DOHH2 (cell line): ENCODE measurements around the gene ANXA4.

Source experiments
- H3F3A ChIP-seq: fragments of 200-600 bp; sonication (generic), shearing (Covaris generic); 2 replicates; pipeline ENCODE4 v1.6.0; 2016; ENCODE audit warnings: antibody characterized with exemption, mild to moderate bottlenecking; ENCODE audit not compliant: control insufficient read depth, insufficient read depth
- H3K27ac ChIP-seq: fragments of 200-600 bp; sonication (generic); 2 replicates; pipeline ENCODE4 v1.5.1; 2014; ENCODE audit warnings: low read depth, mild to moderate bottlenecking, low read length, moderate library complexity
- H3K27me3 ChIP-seq: fragments of 200-600 bp; sonication (generic); 2 replicates; pipeline ENCODE4 v1.6.1; 2014; ENCODE audit warnings: mild to moderate bottlenecking, low read length, mixed read lengths; ENCODE audit not compliant: control insufficient read depth
- H3K36me3 ChIP-seq: fragments of 200-600 bp; sonication (generic); 2 replicates; pipeline ENCODE4 v1.6.1; 2014; ENCODE audit warnings: mild to moderate bottlenecking, low read length, moderate library complexity, mixed read lengths; ENCODE audit not compliant: control insufficient read depth
- H3K4me1 ChIP-seq: fragments of 200-600 bp; sonication (generic); 2 replicates; pipeline ENCODE4 v1.6.1; 2014; ENCODE audit warnings: mild to moderate bottlenecking, low read length, mixed read lengths; ENCODE audit not compliant: control insufficient read depth
- H3K4me2 ChIP-seq: fragments of 200-600 bp; sonication (generic); 2 replicates; pipeline ENCODE4 v1.6.0; 2014; ENCODE audit warnings: mild to moderate bottlenecking, low read length, moderate library complexity
- H3K4me3 ChIP-seq: fragments of 200-600 bp; sonication (generic); 2 replicates; pipeline ENCODE4 v1.5.1; 2014; ENCODE audit warnings: mild to moderate bottlenecking, low read length, mixed read lengths
- H3K79me2 ChIP-seq: fragments of 200-600 bp; sonication (generic); 2 replicates; pipeline ENCODE4 v1.6.1; 2014; ENCODE audit warnings: mild to moderate bottlenecking, low read length, mixed read lengths; ENCODE audit not compliant: control insufficient read depth
- H3K9me2 ChIP-seq: fragments of 200-600 bp; sonication (generic); replicated peaks from 2 replicates; pipeline ENCODE4 v1.6.1; 2014; ENCODE audit warnings: mild to moderate bottlenecking, low read length, mixed read lengths; ENCODE audit not compliant: control insufficient read depth
- H3K9me3 ChIP-seq: fragments of 200-600 bp; sonication (generic); 2 replicates; pipeline ENCODE4 v1.6.1; 2014; ENCODE audit warnings: antibody characterized with exemption, low read length, mixed read lengths; ENCODE audit not compliant: control insufficient read depth, insufficient read depth
- H4K20me1 ChIP-seq: fragments of 200-600 bp; sonication (generic); 2 replicates; pipeline ENCODE4 v1.6.0; 2014; ENCODE audit warnings: low read depth, mild to moderate bottlenecking, antibody characterized with exemption, low read length, moderate library complexity; ENCODE audit not compliant: control insufficient read depth, insufficient read depth
- EZH2phosphoT487 ChIP-seq: fragments of 200-600 bp; sonication (generic); IDR thresholded peaks from 2 replicates; pipeline ENCODE4 v1.6.1; 2017; ENCODE audit warnings: borderline replicate concordance, mild to moderate bottlenecking, antibody characterized with exemption, low read length, moderate library complexity, mixed read lengths
- TF ChIP-seq, protein P1 (sequence below): fragments of 200-600 bp; sonication (generic); IDR thresholded peaks from one replicate; pipeline ENCODE4 v1.5.1; 2014; ENCODE audit warnings: antibody characterized with exemption, mild to moderate bottlenecking, low read depth, low read length; ENCODE audit not compliant: poor library complexity, severe bottlenecking

ANXA4 gene

DNA sequence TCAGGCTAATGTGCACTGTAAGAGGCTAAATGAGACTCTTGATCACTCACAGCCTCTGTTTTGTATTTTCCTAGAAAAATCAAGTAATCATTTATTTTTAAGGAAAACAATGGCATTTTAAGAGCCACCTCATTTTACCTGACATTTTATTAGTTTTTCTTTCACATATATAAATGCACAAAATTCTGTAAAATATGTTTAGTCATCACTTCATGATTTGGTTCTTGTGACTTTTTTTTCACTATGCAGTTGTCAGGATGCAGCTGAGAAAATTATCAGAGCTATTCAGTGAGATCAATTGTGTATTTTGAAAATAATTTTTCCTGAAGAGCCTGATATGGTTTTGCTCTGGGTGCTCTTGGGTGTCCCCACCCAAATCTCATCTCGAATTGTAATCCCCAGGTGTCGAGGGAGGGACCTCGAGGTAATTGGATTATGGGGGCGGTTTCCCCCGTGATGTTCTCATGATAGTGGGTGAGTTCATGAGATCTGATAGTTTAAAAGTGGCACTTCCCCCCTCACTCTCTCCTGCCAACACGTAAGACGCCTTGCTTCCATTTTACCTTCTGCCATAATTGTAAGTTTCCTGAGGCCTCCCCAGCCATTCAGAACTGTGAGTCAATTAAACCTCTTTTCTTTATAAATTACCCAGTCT is 16.1 kb upstream of the ANXA4 start:
- no peaks in the 10 kb centered on the region for H3K9me2 ChIP-seq
- H3K9me3 ChIP-seq, result no peaks in the 10 kb centered on the region
- H4K20me1 ChIP-seq, result no peaks in the 10 kb centered on the region
- no peaks in the 10 kb centered on the region for H3K79me2 ChIP-seq
- no peaks in the 10 kb centered on the region for H3K36me3 ChIP-seq
- H3K4me1 ChIP-seq, result peaks cover 7% of the 10 kb centered on the region
- peaks cover 6% of the 10 kb centered on the region for H3K27me3 ChIP-seq
- H3K4me2 ChIP-seq, result no peak overlapping the region
- no peak overlapping the region for H3K27ac ChIP-seq
- H3F3A ChIP-seq, result no peaks in the 10 kb centered on the region
- H3K4me3 ChIP-seq, result no peak overlapping the region
- no peak for TF ChIP-seq EZH2phosphoT487
- TF ChIP-seq, protein P1, sequence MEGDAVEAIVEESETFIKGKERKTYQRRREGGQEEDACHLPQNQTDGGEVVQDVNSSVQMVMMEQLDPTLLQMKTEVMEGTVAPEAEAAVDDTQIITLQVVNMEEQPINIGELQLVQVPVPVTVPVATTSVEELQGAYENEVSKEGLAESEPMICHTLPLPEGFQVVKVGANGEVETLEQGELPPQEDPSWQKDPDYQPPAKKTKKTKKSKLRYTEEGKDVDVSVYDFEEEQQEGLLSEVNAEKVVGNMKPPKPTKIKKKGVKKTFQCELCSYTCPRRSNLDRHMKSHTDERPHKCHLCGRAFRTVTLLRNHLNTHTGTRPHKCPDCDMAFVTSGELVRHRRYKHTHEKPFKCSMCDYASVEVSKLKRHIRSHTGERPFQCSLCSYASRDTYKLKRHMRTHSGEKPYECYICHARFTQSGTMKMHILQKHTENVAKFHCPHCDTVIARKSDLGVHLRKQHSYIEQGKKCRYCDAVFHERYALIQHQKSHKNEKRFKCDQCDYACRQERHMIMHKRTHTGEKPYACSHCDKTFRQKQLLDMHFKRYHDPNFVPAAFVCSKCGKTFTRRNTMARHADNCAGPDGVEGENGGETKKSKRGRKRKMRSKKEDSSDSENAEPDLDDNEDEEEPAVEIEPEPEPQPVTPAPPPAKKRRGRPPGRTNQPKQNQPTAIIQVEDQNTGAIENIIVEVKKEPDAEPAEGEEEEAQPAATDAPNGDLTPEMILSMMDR, result no peak

DNA sequence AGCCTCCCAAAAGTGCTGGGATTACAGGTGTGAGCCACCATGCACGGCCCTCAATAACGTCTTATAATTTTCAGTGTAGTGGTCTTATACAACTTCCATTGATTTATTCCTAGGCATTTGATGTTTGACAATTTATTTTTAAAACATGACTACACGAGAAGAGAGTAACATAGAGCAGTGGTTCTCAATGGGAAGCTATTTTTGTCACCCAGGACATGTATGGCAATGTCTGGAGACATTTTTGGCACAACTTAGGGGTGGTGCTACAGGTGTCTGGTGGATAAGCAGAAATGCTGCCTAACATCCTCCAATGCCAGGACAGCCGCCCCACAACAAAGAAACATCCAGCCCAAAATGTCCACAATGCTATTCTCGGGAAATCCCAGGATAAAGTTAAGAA is 12.7 kb upstream of the ANXA4 start:
- H4K20me1 ChIP-seq, result no peaks in the 10 kb centered on the region
- no peak overlapping the region for H3K4me3 ChIP-seq
- no peaks in the 10 kb centered on the region for H3K9me3 ChIP-seq
- peaks cover 18% of the 10 kb centered on the region for H3K4me1 ChIP-seq
- no peaks in the 10 kb centered on the region for H3K36me3 ChIP-seq
- H3K4me2 ChIP-seq, result no peak overlapping the region
- no peak for TF ChIP-seq EZH2phosphoT487
- TF ChIP-seq, protein P1, result no peak
- H3K27ac ChIP-seq, result no peak overlapping the region
- no peaks in the 10 kb centered on the region for H3K79me2 ChIP-seq
- H3K9me2 ChIP-seq, result no peaks in the 10 kb centered on the region
- H3K27me3 ChIP-seq, result peaks cover 3% of the 10 kb centered on the region; the same call in 1 of the 2 replicates
- no peaks in the 10 kb centered on the region for H3F3A ChIP-seq

DNA sequence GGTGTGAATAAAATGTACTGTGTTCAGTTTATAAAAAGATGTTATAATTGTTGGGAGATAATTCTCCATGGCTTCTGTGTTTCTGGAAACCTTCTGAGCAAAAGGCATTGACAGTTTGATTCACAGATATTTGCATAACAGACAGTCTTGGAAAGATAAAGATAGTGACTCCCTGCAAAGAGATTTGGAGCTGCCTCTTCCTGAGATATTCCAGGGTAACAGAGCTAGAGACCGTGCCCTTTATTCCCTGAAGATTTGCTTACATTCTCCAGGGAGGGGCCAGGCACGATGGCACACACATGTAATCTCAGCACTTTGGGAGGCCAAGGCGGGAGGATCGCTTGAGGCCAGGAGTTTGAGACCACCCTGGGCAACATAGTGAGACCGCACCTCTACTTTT is 12.2 kb upstream of the ANXA4 start:
- Histone ChIP-seq H3K27ac (no peak overlapping the region), H3K27me3 (no peaks in the 10 kb centered on the region), H3K36me3 (no peaks in the 10 kb centered on the region), H3K4me2 (no peak overlapping the region), H3K79me2 (no peaks in the 10 kb centered on the region), H3K9me2 (no peaks in the 10 kb centered on the region), H3K4me3 (no peak overlapping the region), H3K9me3 (no peaks in the 10 kb centered on the region), H4K20me1 (no peaks in the 10 kb centered on the region), H3F3A (no peaks in the 10 kb centered on the region), H3K4me1 (peaks cover 14% of the 10 kb centered on the region)
- no peak for TF ChIP-seq EZH2phosphoT487
- TF ChIP-seq, protein P1, result no peak
